Measurements from ENCODE around the gene CLEC1B.

Gene CLEC1B

GRCh38 chr12:10016881-10017280 lies 18.0 kb upstream of the CLEC1B start:
- H3K4me3 ChIP-seq (ENCODE audit: low read depth, low read length): no peak overlapping the region
- in situ Hi-C loops (cut with HindIII; ENCODE audit: low sequenced_read_pairs): no loop called here
- no peak for DNase-seq (ENCODE audit: low read depth)
- no peak for TF ChIP-seq CTCF (IDR thresholded peaks at IDR 0.05; ENCODE audit: low read depth, low read length, missing control alignments)

GRCh38 chr12:10015450-10015849 lies 16.5 kb upstream of the CLEC1B start:
- no peak for TF ChIP-seq CTCF (IDR thresholded peaks at IDR 0.05; ENCODE audit: low read depth, low read length, missing control alignments)
- in situ Hi-C loops (cut with HindIII; ENCODE audit: low sequenced_read_pairs): no loop called here
- DNase-seq (ENCODE audit: low read depth): no peak
- H3K4me3 ChIP-seq (ENCODE audit: low read depth, low read length): no peak overlapping the region

- no peak for TF ChIP-seq CTCF (IDR thresholded peaks at IDR 0.05; ENCODE audit: low read depth, low read length, missing control alignments)
- in situ Hi-C loops (cut with HindIII; ENCODE audit: low sequenced_read_pairs): no loop called here
- DNase-seq (ENCODE audit: low read depth): no peak
- H3K4me3 ChIP-seq (ENCODE audit: low read depth, low read length): no peak overlapping the region
Observed at GRCh38 chr12:10012630-10013330, 13.9 kb upstream of the CLEC1B start.

GRCh38 chr12:10001171-10001776 lies 2.4 kb upstream of the CLEC1B start:
- no peak for TF ChIP-seq CTCF (IDR thresholded peaks at IDR 0.05; ENCODE audit: low read depth, low read length, missing control alignments)
- no peak overlapping the region for H3K4me3 ChIP-seq (ENCODE audit: low read depth, low read length)
- no peak for DNase-seq (ENCODE audit: low read depth)
- in situ Hi-C loops (cut with HindIII; ENCODE audit: low sequenced_read_pairs): no loop called here

GRCh38 chr12:9992296-9992695 lies 6.6 kb downstream of the CLEC1B start:
- H3K4me3 ChIP-seq (ENCODE audit: low read depth, low read length): no peak overlapping the region
- no peak for TF ChIP-seq CTCF (IDR thresholded peaks at IDR 0.05; ENCODE audit: low read depth, low read length, missing control alignments)
- no peak for DNase-seq (ENCODE audit: low read depth)
- in situ Hi-C loops (cut with HindIII; ENCODE audit: low sequenced_read_pairs): no loop called here

- DNase-seq (ENCODE audit: low read depth): no peak
- TF ChIP-seq CTCF (IDR thresholded peaks at IDR 0.05; ENCODE audit: low read depth, low read length, missing control alignments): no peak
- in situ Hi-C loops (cut with HindIII; ENCODE audit: low sequenced_read_pairs): no loop called here
- no peak overlapping the region for H3K4me3 ChIP-seq (ENCODE audit: low read depth, low read length)
Observed at GRCh38 chr12:9991876-9992275, 7.0 kb downstream of the CLEC1B start.
